Activated naive CD8-positive, alpha-beta T cell treated with anti-CD3 and anti-CD28 coated beads, Interleukin-2, amount 50 U/mL, for 24 hours (primary cell): ENCODE results near the gene BTN3A1.

ENCODE experiments used
- ATAC-seq: fragments of 150-1000 bp; cut with Tn5 transposase; one replicate; pipeline ENCODE4 v1.10.0; 2021
- DNase-seq: peaks from one replicate; pipeline ENCODE4 v3.0.0; 2021
- H3K27ac Mint-ChIP-seq: one replicate; pipeline ENCODE4 v1.8.0; 2021; ENCODE audit warnings: mild to moderate bottlenecking, mixed read lengths
- H3K27me3 Mint-ChIP-seq: one replicate; pipeline ENCODE4 v1.8.0; 2021; ENCODE audit warnings: mixed read lengths
- H3K36me3 Mint-ChIP-seq: one replicate; pipeline ENCODE4 v1.8.0; 2021; ENCODE audit warnings: low read depth, mixed read lengths
- H3K4me1 Mint-ChIP-seq: one replicate; pipeline ENCODE4 v1.8.0; 2021; ENCODE audit warnings: mixed read lengths
- H3K4me3 Mint-ChIP-seq: one replicate; pipeline ENCODE4 v1.8.0; 2021; ENCODE audit warnings: mild to moderate bottlenecking, moderate library complexity, mixed read lengths
- H3K9me3 Mint-ChIP-seq: one replicate; pipeline ENCODE4 v1.8.0; 2021; ENCODE audit warnings: mixed read lengths

BTN3A1 gene

GRCh38 chr6:26389349-26389894 lies 12.7 kb upstream of the BTN3A1 start:
- Mint-ChIP-seq H3K27ac (no peak overlapping the region), H3K9me3 (no peaks in the 10 kb centered on the region), H3K4me3 (no peak overlapping the region), H3K27me3 (no peaks in the 10 kb centered on the region), H3K36me3 (peaks cover 28% of the 10 kb centered on the region), H3K4me1 (peaks cover 27% of the 10 kb centered on the region)
- DNase-seq, result no peak
- ATAC-seq, result peak; percentile 39

- Mint-ChIP-seq H3K36me3 (peaks cover 28% of the 10 kb centered on the region), H3K9me3 (no peaks in the 10 kb centered on the region), H3K4me3 (no peak overlapping the region), H3K27me3 (no peaks in the 10 kb centered on the region), H3K4me1 (peaks cover 19% of the 10 kb centered on the region), H3K27ac (no peak overlapping the region)
- ATAC-seq (no peak), DNase-seq (no peak)
Measured at GRCh38 chr6:26390531-26390930, 11.5 kb upstream of the BTN3A1 start.

- Mint-ChIP-seq H3K4me3 (no peak overlapping the region), H3K27me3 (no peaks in the 10 kb centered on the region), H3K27ac (no peak overlapping the region), H3K4me1 (peaks cover 8% of the 10 kb centered on the region), H3K36me3 (peaks cover 24% of the 10 kb centered on the region), H3K9me3 (no peaks in the 10 kb centered on the region)
- DNase-seq (no peak), ATAC-seq (no peak)
Measured at GRCh38 chr6:26392932-26393636, 9.0 kb upstream of the BTN3A1 start.

- ATAC-seq (no peak), DNase-seq (no peak)
- H3K4me3 Mint-ChIP-seq, result no peak overlapping the region
- H3K9me3 Mint-ChIP-seq, result no peaks in the 10 kb centered on the region
- H3K36me3 Mint-ChIP-seq, result peaks cover 17% of the 10 kb centered on the region
- H3K4me1 Mint-ChIP-seq, result peaks cover 2% of the 10 kb centered on the region
- no peak overlapping the region for H3K27ac Mint-ChIP-seq
- H3K27me3 Mint-ChIP-seq, result no peaks in the 10 kb centered on the region
Measured at GRCh38 chr6:26394289-26394688, 7.8 kb upstream of the BTN3A1 start.

GRCh38 chr6:26398555-26398954 lies 3.5 kb upstream of the BTN3A1 start:
- peaks cover 19% of the 10 kb centered on the region for H3K4me1 Mint-ChIP-seq

GRCh38 chr6:26400626-26401025 lies 1.4 kb upstream of the BTN3A1 start:
- peaks cover 7% of the 10 kb centered on the region for H3K36me3 Mint-ChIP-seq
- H3K9me3 Mint-ChIP-seq, result no peaks in the 10 kb centered on the region
- peak overlapping the region; percentile 97 for H3K27ac Mint-ChIP-seq
- H3K4me1 Mint-ChIP-seq, result peaks cover 39% of the 10 kb centered on the region
- H3K4me3 Mint-ChIP-seq, result no peak overlapping the region
- no peaks in the 10 kb centered on the region for H3K27me3 Mint-ChIP-seq
- ATAC-seq, result no peak
- DNase-seq, result no peak

More at GRCh38 chr6:26398555-26398954, 3.5 kb upstream of the BTN3A1 start:
- ATAC-seq, result no peak
- no peak overlapping the region for H3K4me3 Mint-ChIP-seq
- no peaks in the 10 kb centered on the region for H3K9me3 Mint-ChIP-seq
- no peaks in the 10 kb centered on the region for H3K27me3 Mint-ChIP-seq
- DNase-seq, result no peak
- H3K36me3 Mint-ChIP-seq, result no peaks in the 10 kb centered on the region
- H3K27ac Mint-ChIP-seq, result no peak overlapping the region

GRCh38 chr6:26401389-26401986 lies 587 bp upstream of the BTN3A1 start:
- no peak for ATAC-seq
- Mint-ChIP-seq H3K4me1 (peaks cover 44% of the 10 kb centered on the region), H3K36me3 (peaks cover 12% of the 10 kb centered on the region), H3K27ac (peak overlapping the region; percentile 97), H3K27me3 (no peaks in the 10 kb centered on the region), H3K9me3 (no peaks in the 10 kb centered on the region), H3K4me3 (peak overlapping the region; percentile 98)
- DNase-seq, result no peak

- peaks cover 26% of the 10 kb centered on the region for H3K36me3 Mint-ChIP-seq
- H3K27ac Mint-ChIP-seq, result peak overlapping the region; percentile 13
Measured at GRCh38 chr6:26403893-26404292, 1.8 kb downstream of the BTN3A1 start.

GRCh38 chr6:26404546-26404945 lies 2.5 kb downstream of the BTN3A1 start:
- DNase-seq (no peak), ATAC-seq (no peak)
- H3K4me1 Mint-ChIP-seq, result peaks cover 66% of the 10 kb centered on the region
- H3K36me3 Mint-ChIP-seq, result peaks cover 26% of the 10 kb centered on the region
- no peaks in the 10 kb centered on the region for H3K9me3 Mint-ChIP-seq
- peak overlapping the region; percentile 40 for H3K4me3 Mint-ChIP-seq
- H3K27me3 Mint-ChIP-seq, result no peaks in the 10 kb centered on the region
- H3K27ac Mint-ChIP-seq, result peak overlapping the region; percentile 13

More at GRCh38 chr6:26403893-26404292, 1.8 kb downstream of the BTN3A1 start:
- DNase-seq (no peak), ATAC-seq (no peak)
- Mint-ChIP-seq H3K4me3 (peak overlapping the region; percentile 40), H3K4me1 (peaks cover 63% of the 10 kb centered on the region), H3K27me3 (no peaks in the 10 kb centered on the region), H3K9me3 (no peaks in the 10 kb centered on the region)

- Mint-ChIP-seq H3K9me3 (no peaks in the 10 kb centered on the region), H3K4me1 (peaks cover 43% of the 10 kb centered on the region), H3K36me3 (peaks cover 40% of the 10 kb centered on the region), H3K27ac (peak overlapping the region; percentile 47), H3K27me3 (no peaks in the 10 kb centered on the region), H3K4me3 (no peak overlapping the region)
- no peak for DNase-seq
- no peak for ATAC-seq
Measured at GRCh38 chr6:26408828-26409730, 7.0 kb downstream of the BTN3A1 start.

- DNase-seq (no peak), ATAC-seq (no peak)
- H3K27ac Mint-ChIP-seq, result no peak overlapping the region
- H3K4me1 Mint-ChIP-seq, result peaks cover 23% of the 10 kb centered on the region
- H3K9me3 Mint-ChIP-seq, result peaks cover 4% of the 10 kb centered on the region
- H3K4me3 Mint-ChIP-seq, result no peak overlapping the region
- peaks cover 35% of the 10 kb centered on the region for H3K36me3 Mint-ChIP-seq
- no peaks in the 10 kb centered on the region for H3K27me3 Mint-ChIP-seq
Measured at GRCh38 chr6:26411751-26412150, 9.7 kb downstream of the BTN3A1 start.

GRCh38 chr6:26412228-26412627 lies 10.2 kb downstream of the BTN3A1 start:
- H3K9me3 Mint-ChIP-seq, result peaks cover 8% of the 10 kb centered on the region
- no peak overlapping the region for H3K27ac Mint-ChIP-seq
- H3K4me1 Mint-ChIP-seq, result peaks cover 18% of the 10 kb centered on the region
- H3K36me3 Mint-ChIP-seq, result peaks cover 37% of the 10 kb centered on the region
- no peaks in the 10 kb centered on the region for H3K27me3 Mint-ChIP-seq
- ATAC-seq (no peak), DNase-seq (no peak)
- no peak overlapping the region for H3K4me3 Mint-ChIP-seq

GRCh38 chr6:26412954-26413353 lies 10.9 kb downstream of the BTN3A1 start:
- DNase-seq (no peak), ATAC-seq (no peak)
- Mint-ChIP-seq H3K9me3 (peaks cover 13% of the 10 kb centered on the region), H3K27ac (no peak overlapping the region), H3K4me1 (peaks cover 11% of the 10 kb centered on the region), H3K36me3 (peaks cover 35% of the 10 kb centered on the region), H3K4me3 (no peak overlapping the region), H3K27me3 (no peaks in the 10 kb centered on the region)

- Mint-ChIP-seq H3K4me3 (no peak overlapping the region), H3K36me3 (peaks cover 29% of the 10 kb centered on the region), H3K27ac (no peak overlapping the region), H3K9me3 (peaks cover 19% of the 10 kb centered on the region), H3K4me1 (peaks cover 6% of the 10 kb centered on the region), H3K27me3 (no peaks in the 10 kb centered on the region)
- no peak for ATAC-seq
- DNase-seq, result no peak
Measured at GRCh38 chr6:26414281-26414680, 12.2 kb downstream of the BTN3A1 start.
